Epidermal melanocyte (primary cell): ENCODE measurements around the gene SERGEF.

Source experiments
- DNase-seq: peaks from one replicate; pipeline ENCODE4 v3.0.0; 2011; ENCODE audit warnings: low spot score; ENCODE audit not compliant: insufficient read length

The SERGEF gene

GRCh38 chr11:17864478-17864941 is 148.3 kb downstream of the SERGEF start:
- no peak for DNase-seq

DNA sequence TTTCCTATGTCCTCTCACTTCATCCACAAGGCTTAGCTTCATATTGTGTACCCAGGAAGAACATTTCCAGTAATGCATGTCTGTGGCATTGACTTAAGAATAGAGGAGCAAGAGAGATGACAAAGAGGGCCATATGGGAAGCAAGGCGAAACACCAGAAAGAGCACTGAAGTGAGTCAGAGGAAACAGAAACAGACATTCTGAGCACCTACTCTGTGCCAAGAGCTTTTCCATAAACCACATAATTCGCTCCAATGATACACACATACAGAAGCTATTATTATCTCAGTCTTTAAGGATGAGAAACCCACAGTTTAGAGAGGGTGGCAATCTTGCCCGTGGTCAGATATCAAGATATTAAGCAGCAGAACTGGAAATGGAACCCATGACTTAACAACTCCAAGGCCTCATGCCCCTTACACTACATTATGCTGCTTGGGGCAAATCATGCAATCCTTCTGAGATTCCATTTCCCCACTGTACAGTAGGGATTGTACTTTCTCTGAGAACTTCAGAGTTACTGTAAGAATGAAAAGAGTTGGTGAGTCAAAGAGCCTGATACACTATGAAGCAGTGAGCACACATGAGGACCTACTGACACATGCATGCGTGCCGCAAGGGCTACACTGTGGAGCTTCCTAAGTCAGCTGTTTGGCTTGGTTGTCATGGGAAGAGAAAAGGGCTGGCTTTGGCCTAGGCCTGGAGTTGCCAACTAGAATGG is 151.7 kb downstream of the SERGEF start:
- DNase-seq = no peak

- DNase-seq = no peak
Observed at GRCh38 chr11:17859552-17859951, 153.3 kb downstream of the SERGEF start.

- DNase-seq = no peak
Observed at GRCh38 chr11:17855531-17856290, 157.1 kb downstream of the SERGEF start.

- no peak for DNase-seq
Observed at GRCh38 chr11:17853280-17853679, 159.6 kb downstream of the SERGEF start.

GRCh38 chr11:17852246-17852645 is 160.6 kb downstream of the SERGEF start:
- no peak for DNase-seq

GRCh38 chr11:17851697-17852096 is 161.2 kb downstream of the SERGEF start:
- no peak for DNase-seq

DNA sequence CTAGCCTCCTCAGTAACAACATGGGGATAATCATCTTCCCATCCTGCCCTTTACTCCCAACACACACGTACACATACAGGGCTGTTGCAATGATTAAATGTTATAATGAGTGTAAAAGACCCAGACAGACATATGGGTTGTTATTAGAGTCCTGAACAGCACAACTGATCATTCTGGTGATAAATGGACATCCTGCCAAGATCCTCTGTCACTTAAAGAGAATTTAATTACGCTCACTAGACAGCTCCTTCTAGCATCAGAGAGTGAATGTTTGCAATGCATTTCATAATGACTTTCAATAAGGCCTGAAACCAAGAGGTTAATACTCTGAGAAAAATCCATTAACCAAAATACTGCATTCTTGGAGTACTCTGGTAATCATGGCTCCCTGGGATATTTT is 162.5 kb downstream of the SERGEF start:
- DNase-seq = no peak

- no peak for DNase-seq
Observed at GRCh38 chr11:17848715-17849114, 164.1 kb downstream of the SERGEF start.

DNA sequence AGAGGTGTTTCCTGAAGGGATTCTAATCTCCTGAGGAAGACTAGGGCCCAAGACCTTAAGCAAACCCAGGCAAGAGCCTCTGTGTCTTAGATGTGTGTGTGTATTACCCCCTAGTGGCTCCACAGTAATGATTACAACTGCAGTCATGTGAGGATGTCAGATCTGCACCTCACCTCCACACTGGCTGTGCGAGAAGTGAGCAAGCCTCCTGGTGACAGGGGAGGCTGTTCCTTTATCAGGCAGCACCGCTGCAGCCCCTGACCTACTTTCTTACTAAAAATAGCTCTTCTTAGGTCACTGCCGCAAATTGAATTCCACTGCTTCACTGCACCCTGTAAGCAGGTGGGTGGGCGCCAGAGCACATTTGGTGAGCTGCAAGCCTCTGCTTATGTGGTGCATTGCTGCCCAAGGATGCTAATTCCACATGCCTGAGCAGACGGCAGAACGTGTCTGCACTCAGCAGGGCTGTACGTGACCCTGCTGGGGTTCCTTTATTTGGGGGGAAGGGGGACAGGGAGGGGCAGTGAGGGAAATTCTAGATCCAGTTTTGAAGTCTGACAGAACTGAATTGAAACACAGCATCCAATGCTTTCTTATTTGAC is 165.9 kb downstream of the SERGEF start:
- no peak for DNase-seq

DNA sequence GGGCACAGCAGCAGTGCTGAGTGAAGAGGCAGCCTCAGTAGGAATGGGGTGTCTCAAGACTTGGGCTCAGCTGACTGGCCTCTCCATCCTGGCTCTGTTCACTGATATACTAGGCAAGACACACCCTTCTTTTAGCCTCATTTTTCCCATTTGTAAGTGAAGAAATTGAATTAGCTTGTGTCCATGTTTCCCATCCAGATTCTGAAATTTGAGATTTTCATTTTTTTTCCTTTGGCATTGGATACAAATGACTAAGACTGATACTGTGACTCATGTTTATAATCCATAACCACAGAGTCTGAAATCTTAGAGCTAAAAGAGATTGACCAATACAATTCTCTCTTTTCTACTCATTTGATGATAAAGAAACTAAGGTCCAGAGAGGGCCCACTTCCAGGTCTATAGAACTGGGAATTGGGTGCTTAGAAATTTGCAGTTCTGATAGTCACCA is 167.4 kb downstream of the SERGEF start:
- DNase-seq = no peak

GRCh38 chr11:17840101-17840548 is 172.7 kb downstream of the SERGEF start:
- DNase-seq = no peak

DNA sequence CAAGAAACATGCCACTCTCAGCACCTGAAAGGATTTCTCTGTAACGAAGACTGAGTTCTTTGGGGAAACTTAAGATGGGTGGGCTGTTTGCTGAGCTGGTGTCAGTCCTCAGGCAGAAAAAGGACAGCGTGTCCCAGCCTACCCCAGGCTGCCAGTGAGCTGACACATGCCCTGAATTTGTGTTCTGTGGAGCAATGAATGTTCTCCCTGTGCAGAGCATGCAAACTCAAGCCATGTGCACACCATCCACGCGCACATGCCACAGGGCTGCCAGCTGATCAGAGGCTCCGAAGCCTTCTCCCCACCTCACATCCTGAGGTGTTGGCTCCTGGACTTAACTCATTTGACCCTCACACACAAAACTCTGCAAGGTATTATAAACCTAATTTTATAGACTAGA is 173.4 kb downstream of the SERGEF start:
- no peak for DNase-seq

DNA sequence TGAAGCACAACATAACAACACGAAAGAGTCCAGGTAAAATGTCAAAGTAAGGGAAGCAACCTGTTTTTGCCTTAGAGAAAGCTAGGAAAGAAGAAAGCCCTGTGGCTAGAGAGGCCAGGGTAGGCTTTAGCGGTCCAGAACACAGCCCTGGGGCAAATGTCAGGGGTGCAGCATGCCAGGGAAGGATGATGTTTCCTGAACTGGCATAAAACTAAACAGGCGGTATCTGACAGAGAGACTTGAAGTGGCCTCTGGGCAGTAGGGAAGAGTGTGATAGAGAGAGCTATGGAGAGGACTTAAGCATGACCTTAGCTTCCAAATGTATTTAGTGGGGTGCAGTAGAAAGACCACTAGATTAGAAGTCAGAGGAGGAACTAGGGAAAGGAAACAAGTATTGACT is 174.7 kb downstream of the SERGEF start:
- no peak for DNase-seq

GRCh38 chr11:17831883-17832282 is 181.0 kb downstream of the SERGEF start:
- no peak for DNase-seq

DNA sequence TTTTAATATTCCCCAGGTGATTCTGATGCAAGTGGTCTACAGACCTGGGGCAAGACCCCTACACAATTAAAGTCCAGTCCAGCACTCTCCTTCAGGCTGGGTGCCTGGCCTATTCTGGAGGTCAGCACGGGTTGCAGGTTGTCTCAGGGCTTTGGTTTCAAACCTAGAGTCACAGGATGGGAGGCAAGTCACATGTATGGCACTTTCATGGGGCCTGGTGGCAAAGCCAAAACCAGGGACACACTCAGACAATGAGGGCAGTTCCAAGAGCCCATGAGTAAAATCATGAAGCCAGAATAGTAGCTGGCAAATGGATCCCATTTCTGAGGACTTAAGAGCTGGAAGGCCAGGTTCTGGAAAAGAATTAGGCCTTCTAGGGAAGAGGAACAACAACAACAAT is 181.6 kb downstream of the SERGEF start:
- no peak for DNase-seq

DNA sequence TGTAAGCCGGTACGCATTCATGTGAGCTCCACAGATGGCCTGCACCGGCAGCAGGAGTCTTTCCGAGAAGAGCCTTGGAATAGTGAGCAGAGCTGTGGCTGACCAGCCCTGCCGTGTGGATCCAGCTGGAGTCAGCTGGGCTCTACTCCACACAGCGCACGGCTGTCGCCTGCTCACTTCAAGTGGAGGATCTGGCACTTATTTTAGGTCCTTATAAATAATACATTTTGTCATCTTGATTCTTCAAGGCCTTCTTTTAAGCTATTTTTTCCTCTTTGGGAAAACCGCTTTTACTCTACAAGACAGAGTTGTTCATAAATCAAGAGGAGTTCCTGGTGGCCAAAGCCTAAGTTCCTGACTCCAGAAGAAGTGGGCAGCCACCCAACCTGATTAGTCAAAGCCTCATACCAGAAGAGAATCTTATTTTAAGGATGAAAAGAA is 184.5 kb downstream of the SERGEF start:
- no peak for DNase-seq

GRCh38 chr11:17827006-17827405 is 185.8 kb downstream of the SERGEF start:
- DNase-seq = no peak

DNA sequence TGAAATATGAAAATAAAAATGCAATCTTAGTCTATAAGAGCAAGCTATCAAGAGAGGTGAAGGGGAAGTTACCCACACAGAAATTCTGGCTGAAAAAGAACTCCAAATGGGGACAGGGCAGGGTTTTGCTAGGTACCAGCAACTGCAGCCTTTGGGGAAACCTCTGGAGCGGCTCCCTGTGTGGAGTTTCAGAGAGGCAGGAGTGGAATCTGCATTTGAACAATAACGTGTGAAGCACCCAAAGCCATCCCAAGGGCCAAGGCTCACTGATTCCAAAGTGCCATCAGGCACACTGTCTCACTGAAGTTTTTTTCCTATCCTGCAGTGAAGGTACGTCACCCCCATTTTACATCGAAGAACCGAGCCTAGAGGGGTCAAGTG is 190.5 kb downstream of the SERGEF start:
- DNase-seq = no peak

DNA sequence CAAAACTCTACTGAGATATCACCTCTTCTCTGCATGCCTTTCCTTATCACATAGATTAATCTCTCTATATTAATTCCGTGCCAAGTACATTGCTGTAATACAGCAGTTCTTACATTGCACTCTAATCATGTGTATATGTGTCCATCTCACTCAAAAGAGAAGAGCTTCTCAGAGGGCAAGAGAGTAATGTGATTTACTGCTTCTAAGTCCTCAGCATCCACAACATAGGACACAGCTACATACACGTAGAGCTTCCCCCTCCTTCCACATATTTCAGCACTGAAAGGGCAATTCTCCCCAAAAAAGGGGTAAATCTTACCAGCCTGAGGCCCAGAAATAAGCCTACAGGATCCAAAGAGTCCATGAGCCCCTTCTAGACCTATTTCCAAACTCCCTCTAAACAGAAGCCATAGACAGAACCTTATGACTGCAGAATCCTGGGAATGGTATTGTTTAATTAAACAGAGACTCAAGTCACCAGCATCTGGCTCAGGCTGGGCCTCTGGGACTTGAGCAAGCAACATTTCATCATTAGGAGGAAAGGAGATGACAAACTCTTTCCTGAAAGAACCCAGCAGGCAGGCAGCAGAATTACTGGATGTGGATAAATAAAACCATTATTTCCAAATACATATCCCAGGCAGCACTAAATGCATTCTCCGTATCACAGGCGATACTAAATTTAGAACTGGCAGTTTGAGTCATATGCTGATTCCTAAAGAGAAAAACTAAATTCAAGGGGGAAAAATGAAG is 191.0 kb downstream of the SERGEF start:
- DNase-seq = peak; percentile 68

- DNase-seq = no peak
Observed at GRCh38 chr11:17816232-17816931, 196.5 kb downstream of the SERGEF start.
